GM12872 (cell line): ENCODE measurements around the gene GAD1.

Source experiments
- CTCF ChIP-seq: IDR thresholded peaks from 3 replicates; pipeline ENCODE4 v1.5.1; 2011; ENCODE audit warnings: low read depth, mild to moderate bottlenecking, low read length, moderate library complexity; ENCODE audit not compliant: insufficient read depth

The GAD1 gene

DNA sequence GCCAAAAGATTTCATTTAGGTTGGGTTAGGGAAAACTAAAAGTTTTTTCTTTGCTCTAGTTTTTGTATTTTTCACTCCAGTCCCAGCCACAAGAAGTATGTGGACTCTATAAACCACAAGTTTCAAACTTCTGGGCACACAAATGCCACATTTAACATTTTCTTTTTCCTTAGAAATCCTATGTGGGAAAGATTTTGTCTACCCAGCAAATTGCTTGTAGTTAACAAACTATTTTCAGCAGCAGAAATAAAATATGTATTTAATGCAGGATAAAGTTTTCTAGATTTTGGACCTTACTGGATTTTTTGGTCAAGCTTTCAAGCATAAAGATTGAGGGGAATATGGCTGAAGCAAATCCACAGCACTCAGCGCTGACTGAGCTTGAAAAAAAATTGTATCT is 37.4 kb upstream of the GAD1 start:
- no peak for TF ChIP-seq CTCF

DNA sequence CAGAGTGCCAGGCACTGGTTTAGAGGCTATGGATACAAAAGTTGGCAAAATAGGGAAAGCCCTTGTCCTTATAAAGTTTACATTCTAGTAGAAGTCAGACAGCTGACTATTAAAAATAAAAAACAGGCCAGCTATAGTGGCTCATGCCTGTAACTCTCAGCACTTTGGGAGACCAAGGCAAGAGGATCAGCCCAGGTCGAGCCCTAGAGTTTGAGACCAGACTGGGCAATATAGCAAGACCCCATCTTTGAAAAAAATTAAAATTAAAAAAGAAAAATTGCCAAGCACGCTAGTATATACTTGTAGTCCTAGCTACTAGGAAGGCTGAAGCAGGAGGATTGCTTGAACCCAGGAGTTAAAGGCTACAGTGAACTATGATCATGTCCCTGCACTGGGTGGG is 34.0 kb upstream of the GAD1 start:
- TF ChIP-seq CTCF, result no peak

GRCh38 chr2:170783549-170783948 is 33.1 kb upstream of the GAD1 start:
- no peak for TF ChIP-seq CTCF

GRCh38 chr2:170798996-170799395 is 17.7 kb upstream of the GAD1 start:
- no peak for TF ChIP-seq CTCF

GRCh38 chr2:170806548-170806947 is 10.1 kb upstream of the GAD1 start:
- no peak for TF ChIP-seq CTCF

GRCh38 chr2:170812710-170813600 is 3.7 kb upstream of the GAD1 start:
- TF ChIP-seq CTCF, result peak; percentile 59

DNA sequence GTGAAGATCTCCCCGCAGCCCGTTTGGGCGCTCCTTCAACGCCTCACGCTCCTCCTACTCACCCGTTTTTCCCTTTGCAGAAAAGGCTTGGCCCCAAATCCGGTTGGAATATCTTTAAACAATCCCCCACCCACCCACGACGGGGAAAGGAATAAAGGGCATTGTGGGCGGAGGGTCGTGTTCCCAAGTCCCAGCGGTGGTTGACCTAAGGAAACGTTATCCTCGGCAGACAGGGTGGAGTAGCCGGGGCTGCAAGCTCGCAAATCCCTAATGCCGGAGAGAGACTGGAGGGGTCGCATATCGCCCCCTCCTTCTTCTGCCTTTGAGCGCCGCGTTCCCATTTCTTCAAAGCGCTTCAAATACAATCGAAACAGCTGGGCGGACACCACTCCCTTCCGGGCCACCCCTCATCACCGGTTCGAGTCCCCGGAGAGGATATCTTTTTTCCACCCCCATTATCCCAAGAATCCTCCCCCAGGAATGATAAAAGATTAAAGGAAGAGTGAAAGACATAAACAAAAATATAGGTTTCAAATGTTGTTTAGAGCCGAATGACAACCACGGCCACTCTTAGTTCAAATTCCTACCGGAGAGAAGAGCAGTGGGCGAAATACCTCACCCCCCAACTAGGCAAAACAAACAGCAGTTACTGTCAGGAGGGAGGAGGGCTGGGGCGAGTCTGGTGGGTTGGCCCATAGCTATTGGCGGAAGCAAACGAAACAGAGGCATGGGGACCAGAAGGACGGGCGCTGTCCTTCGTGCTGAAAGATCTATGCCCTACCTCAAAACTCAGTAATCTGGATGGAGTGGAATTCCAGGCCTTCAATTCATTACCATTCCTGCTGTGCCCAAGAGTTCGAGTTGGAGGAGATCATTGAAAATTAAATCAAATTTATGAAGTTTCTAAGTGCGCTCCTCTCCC is 2.8 kb upstream of the GAD1 start:
- no peak for TF ChIP-seq CTCF
